Loucy (cell line): Measurements from ENCODE around the gene WT1.
A peak's percentile ranks its signal among the peaks of the same experiment; 100 is the strongest.

Experiments used
- H2AFZ ChIP-seq: fragments of 200-600 bp; sonication (generic); 2 replicates; pipeline ENCODE4 v1.6.0; 2016; ENCODE audit warnings: antibody characterized with exemption, mild to moderate bottlenecking, low read length, moderate library complexity
- H3F3A ChIP-seq: fragments of 200-600 bp; 2 replicates; pipeline ENCODE4 v1.6.0; 2016; ENCODE audit warnings: antibody characterized with exemption, low read depth, mild to moderate bottlenecking
- H3K27me3 ChIP-seq: fragments of 200-600 bp; sonication (generic); 2 replicates; pipeline ENCODE4 v1.6.1; 2014; ENCODE audit warnings: low read length, mild to moderate bottlenecking; ENCODE audit not compliant: insufficient read depth, poor library complexity, severe bottlenecking
- H3K36me3 ChIP-seq: fragments of 200-600 bp; sonication (generic); 2 replicates; pipeline ENCODE4 v1.6.1; 2016; ENCODE audit warnings: low read length; ENCODE audit not compliant: insufficient read depth
- H3K4me1 ChIP-seq: fragments of 200-600 bp; sonication (generic); 2 replicates; pipeline ENCODE4 v1.5.1; 2014; ENCODE audit warnings: low read length, mild to moderate bottlenecking; ENCODE audit not compliant: insufficient read depth, poor library complexity, severe bottlenecking
- H3K4me2 ChIP-seq: fragments of 200-600 bp; sonication (generic); 2 replicates; pipeline ENCODE4 v1.6.0; 2014; ENCODE audit warnings: antibody characterized with exemption, low read length, low read depth, mild to moderate bottlenecking; ENCODE audit not compliant: poor library complexity, severe bottlenecking
- H3K4me3 ChIP-seq: fragments of 200-600 bp; sonication (generic); 2 replicates; pipeline ENCODE4 v1.5.1; 2014; ENCODE audit warnings: low read length, mild to moderate bottlenecking, mixed read lengths; ENCODE audit not compliant: poor library complexity, severe bottlenecking
- H3K79me2 ChIP-seq: fragments of 200-600 bp; sonication (generic); 2 replicates; pipeline ENCODE4 v1.6.1; 2014; ENCODE audit warnings: low read length; ENCODE audit not compliant: insufficient read depth
- H3K9ac ChIP-seq: fragments of 200-600 bp; sonication (generic); 2 replicates; pipeline ENCODE4 v1.6.0; 2014; ENCODE audit warnings: mild to moderate bottlenecking, low read depth, low read length, moderate library complexity; ENCODE audit not compliant: poor library complexity, severe bottlenecking
- H3K9me2 ChIP-seq: fragments of 200-600 bp; sonication (generic); replicated peaks from 2 replicates; pipeline ENCODE4 v1.6.1; 2016; ENCODE audit warnings: low read depth, low read length, mixed read lengths
- H3K9me3 ChIP-seq: fragments of 200-600 bp; sonication (generic); 2 replicates; pipeline ENCODE4 v1.6.1; 2014; ENCODE audit warnings: mild to moderate bottlenecking, antibody characterized with exemption, low read length, low read depth; ENCODE audit not compliant: insufficient read depth
- H4K20me1 ChIP-seq: fragments of 200-600 bp; sonication (generic); 2 replicates; pipeline ENCODE4 v1.6.0; 2014; ENCODE audit warnings: antibody characterized with exemption, low read length, mild to moderate bottlenecking; ENCODE audit not compliant: insufficient read depth, poor library complexity, severe bottlenecking
- EZH2phosphoT487 ChIP-seq: fragments of 200-600 bp; IDR thresholded peaks from 2 replicates; pipeline ENCODE4 v1.6.1; 2018; ENCODE audit warnings: antibody characterized with exemption, mild to moderate bottlenecking, moderate library complexity, borderline replicate concordance
- TF ChIP-seq, protein P1 (sequence below): fragments of 200-600 bp; sonication (generic); conservative IDR thresholded peaks from 2 replicates; pipeline ENCODE4 v1.5.1; 2014; ENCODE audit warnings: mild to moderate bottlenecking, antibody characterized with exemption, low read length

Gene WT1

DNA sequence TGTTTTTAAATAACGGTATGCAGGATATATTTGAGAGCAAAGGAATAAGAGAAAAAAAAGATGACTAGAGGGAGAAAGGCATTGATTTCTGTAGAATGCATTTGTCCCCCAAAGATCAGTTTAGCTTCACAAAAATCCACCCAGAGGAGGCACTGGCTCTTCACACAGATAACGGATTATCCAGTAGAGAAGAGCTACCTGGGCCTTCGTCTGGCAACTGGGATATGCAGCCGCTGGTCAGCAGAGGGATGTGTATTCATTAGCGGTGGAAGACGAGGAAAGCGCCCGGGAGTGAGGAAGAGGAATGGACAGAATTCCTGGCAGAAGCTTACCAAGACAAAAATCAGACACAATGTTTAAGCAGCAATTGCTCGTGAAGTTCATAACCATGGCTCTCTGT lies 5.6 kb upstream of the WT1 start:
- Histone ChIP-seq H3K4me1 (peaks cover 36% of the 10 kb centered on the region), H3K9me3 (no peaks in the 10 kb centered on the region), H3K36me3 (no peaks in the 10 kb centered on the region), H3K9me2 (no peaks in the 10 kb centered on the region), H3K79me2 (no peaks in the 10 kb centered on the region), H3K4me3 (no peak overlapping the region), H2AFZ (no peak overlapping the region), H3K9ac (peak overlapping the region; percentile 14), H3K27me3 (no peaks in the 10 kb centered on the region), H3K4me2 (no peak overlapping the region), H3F3A (no peaks in the 10 kb centered on the region), H4K20me1 (no peaks in the 10 kb centered on the region)
- no peak for TF ChIP-seq EZH2phosphoT487
- TF ChIP-seq, protein P1, sequence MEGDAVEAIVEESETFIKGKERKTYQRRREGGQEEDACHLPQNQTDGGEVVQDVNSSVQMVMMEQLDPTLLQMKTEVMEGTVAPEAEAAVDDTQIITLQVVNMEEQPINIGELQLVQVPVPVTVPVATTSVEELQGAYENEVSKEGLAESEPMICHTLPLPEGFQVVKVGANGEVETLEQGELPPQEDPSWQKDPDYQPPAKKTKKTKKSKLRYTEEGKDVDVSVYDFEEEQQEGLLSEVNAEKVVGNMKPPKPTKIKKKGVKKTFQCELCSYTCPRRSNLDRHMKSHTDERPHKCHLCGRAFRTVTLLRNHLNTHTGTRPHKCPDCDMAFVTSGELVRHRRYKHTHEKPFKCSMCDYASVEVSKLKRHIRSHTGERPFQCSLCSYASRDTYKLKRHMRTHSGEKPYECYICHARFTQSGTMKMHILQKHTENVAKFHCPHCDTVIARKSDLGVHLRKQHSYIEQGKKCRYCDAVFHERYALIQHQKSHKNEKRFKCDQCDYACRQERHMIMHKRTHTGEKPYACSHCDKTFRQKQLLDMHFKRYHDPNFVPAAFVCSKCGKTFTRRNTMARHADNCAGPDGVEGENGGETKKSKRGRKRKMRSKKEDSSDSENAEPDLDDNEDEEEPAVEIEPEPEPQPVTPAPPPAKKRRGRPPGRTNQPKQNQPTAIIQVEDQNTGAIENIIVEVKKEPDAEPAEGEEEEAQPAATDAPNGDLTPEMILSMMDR, result no peak

DNA sequence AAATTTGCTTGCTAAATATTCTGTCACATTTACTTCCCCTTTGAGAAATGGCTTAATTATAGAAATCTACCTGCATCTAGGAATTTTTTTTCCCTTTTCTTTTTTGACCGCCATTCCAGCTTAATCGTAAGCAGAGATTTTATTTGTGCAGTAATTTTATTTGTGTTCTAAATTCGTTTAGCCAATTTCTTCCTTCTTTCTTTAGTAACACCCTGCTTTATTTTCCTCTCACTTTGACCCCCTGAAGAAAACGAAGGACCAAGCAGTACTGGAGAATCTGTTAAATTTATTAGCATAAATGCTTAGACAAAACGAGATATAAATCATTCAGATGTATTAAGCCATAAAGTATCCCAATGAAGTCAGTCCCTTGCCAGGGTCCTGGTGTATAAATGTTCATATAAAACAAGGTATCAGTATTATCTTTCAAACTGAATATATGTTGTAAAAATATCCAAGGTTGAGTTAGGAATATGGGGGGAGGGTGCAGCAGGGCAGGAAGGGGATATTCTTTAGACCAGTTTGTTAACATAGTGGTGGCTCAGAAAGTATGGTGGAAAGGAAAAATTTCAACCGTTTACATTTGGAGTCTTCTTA lies 5.1 kb upstream of the WT1 start:
- H3K4me3 ChIP-seq, result no peak overlapping the region

DNA sequence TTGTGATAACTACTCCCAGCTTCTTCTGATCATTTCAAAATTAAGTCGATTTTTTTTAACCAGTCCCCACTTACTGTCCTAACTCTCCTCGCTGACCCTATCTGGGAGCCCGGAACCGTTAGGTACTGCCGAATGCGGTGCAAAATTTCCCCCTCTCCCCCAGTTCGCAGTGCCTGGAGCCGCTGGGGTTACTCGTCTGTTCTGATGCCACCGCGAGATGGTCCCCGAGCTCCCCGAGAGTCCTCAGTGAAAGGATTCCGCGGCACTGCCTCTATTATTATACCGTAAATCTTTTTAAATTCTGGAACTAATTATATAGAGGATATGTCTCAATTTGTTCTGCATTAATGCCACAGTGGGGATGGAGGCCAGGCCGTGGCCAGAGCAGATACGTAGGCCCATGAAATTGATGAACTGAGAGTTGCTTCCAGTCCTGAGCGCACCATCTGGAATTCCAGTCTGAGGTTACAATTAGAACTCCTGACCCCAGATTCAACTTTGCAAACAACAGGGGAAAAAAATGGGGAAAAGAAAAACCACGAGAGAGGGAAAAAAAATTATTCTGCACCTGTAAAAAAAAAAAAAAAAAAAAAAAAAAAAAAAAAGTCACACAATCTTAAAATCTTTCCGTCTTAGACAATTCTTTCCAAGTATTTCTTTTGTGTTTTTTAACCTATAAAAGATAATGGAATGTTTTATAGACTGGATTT lies 4.3 kb upstream of the WT1 start:
- H3K9me3 ChIP-seq, result no peaks in the 10 kb centered on the region
- H3K4me2 ChIP-seq, result no peak overlapping the region
- no peak overlapping the region for H2AFZ ChIP-seq
- H3K9ac ChIP-seq, result no peak overlapping the region
- H3F3A ChIP-seq, result no peaks in the 10 kb centered on the region
- no peak overlapping the region for H3K4me3 ChIP-seq
- H3K79me2 ChIP-seq, result no peaks in the 10 kb centered on the region
- no peaks in the 10 kb centered on the region for H3K27me3 ChIP-seq
- TF ChIP-seq EZH2phosphoT487, result no peak
- TF ChIP-seq, protein P1, result no peak
- no peaks in the 10 kb centered on the region for H3K9me2 ChIP-seq
- no peaks in the 10 kb centered on the region for H3K36me3 ChIP-seq
- H4K20me1 ChIP-seq, result no peaks in the 10 kb centered on the region
- H3K4me1 ChIP-seq, result peaks cover 36% of the 10 kb centered on the region

More for the DNA sequence above, 5.1 kb upstream of the WT1 start:
- peaks cover 36% of the 10 kb centered on the region for H3K4me1 ChIP-seq
- no peak for TF ChIP-seq EZH2phosphoT487
- TF ChIP-seq, protein P1, result no peak
- H3F3A ChIP-seq, result no peaks in the 10 kb centered on the region
- H3K79me2 ChIP-seq, result no peaks in the 10 kb centered on the region
- no peaks in the 10 kb centered on the region for H3K9me3 ChIP-seq
- H3K9ac ChIP-seq, result no peak overlapping the region
- H3K4me2 ChIP-seq, result no peak overlapping the region
- H2AFZ ChIP-seq, result no peak overlapping the region
- H3K9me2 ChIP-seq, result no peaks in the 10 kb centered on the region
- no peaks in the 10 kb centered on the region for H3K27me3 ChIP-seq
- H4K20me1 ChIP-seq, result no peaks in the 10 kb centered on the region
- no peaks in the 10 kb centered on the region for H3K36me3 ChIP-seq
